IMR-90 (cell line): ENCODE data around the gene AZIN2. TPM values are rescaled to one million over a fixed set of nuclear protein-coding genes. Genes with fewer than 3 reads are reported as not detected.

ENCODE experiments used
- ATAC-seq: fragments of 200-7000 bp; cut with Tn5 transposase; 2 replicates; pipeline ENCODE4 v1.9.1; 2020; ENCODE audit warnings: low read depth, mild to moderate bottlenecking, moderate library complexity
- BruUV-seq: library from RNA; stranded (reverse); fragments of 400-500 nt; replicated peaks from 2 replicates; lab custom pipeline; 2021; lab: Mats Ljungman, UMichigan
- CTCF ChIA-PET: fragments of 300-600 bp; formaldehyde crosslinking; extraction: SDS; loops from one replicate; lab custom pipeline; 2021; ENCODE audit warnings: antibody characterized with exemption; lab: Yijun Ruan, JAX
- POLR2A ChIA-PET: fragments of 300-600 bp; sonication (Branson Sonifier 250); formaldehyde crosslinking; loops from one replicate; lab custom pipeline; 2022; ENCODE audit warnings: antibody characterized with exemption; ENCODE audit not compliant: unreplicated experiment; lab: Charles Lee
- DNase-seq: peaks from one replicate; pipeline ENCODE4 v3.0.0; 2013
- H2AFZ ChIP-seq: replicated peaks from 2 replicates; pipeline ENCODE3; 2013; ENCODE audit warnings: low read length, mild to moderate bottlenecking; ENCODE audit not compliant: poor library complexity
- H2AK5ac ChIP-seq: 2 replicates; pipeline ENCODE4 v1.6.1; 2013; ENCODE audit warnings: low read depth, low read length, inconsistent platforms
- H2AK9ac ChIP-seq: replicated peaks from 2 replicates; pipeline ENCODE3; 2013; ENCODE audit warnings: mild to moderate bottlenecking, low read depth, low read length, moderate library complexity; ENCODE audit not compliant: poor library complexity
- H2BK120ac ChIP-seq: 2 replicates; pipeline ENCODE4 v1.6.1; 2013; ENCODE audit warnings: low read depth, low read length, inconsistent platforms
- H2BK15ac ChIP-seq: 3 replicates; pipeline ENCODE4 v1.6.1; 2013; ENCODE audit warnings: low read depth, low read length, inconsistent platforms
- H2BK20ac ChIP-seq: 2 replicates; pipeline ENCODE4 v1.6.1; 2013; ENCODE audit warnings: low read depth, mild to moderate bottlenecking, inconsistent platforms, low read length, moderate library complexity
- H2BK5ac ChIP-seq: 2 replicates; pipeline ENCODE4 v1.6.1; 2013; ENCODE audit warnings: mild to moderate bottlenecking, low read depth, low read length, inconsistent platforms; ENCODE audit not compliant: poor library complexity, severe bottlenecking
- H3K14ac ChIP-seq: replicated peaks from 2 replicates; pipeline ENCODE4 v1.6.1; 2013; ENCODE audit warnings: low read depth, low read length, inconsistent platforms
- H3K18ac ChIP-seq: 2 replicates; pipeline ENCODE4 v1.6.1; 2013; ENCODE audit warnings: low read depth, low read length, control low read depth
- H3K23ac ChIP-seq: 2 replicates; pipeline ENCODE4 v1.6.1; 2013; ENCODE audit warnings: low read depth, low read length, inconsistent platforms
- H3K27ac ChIP-seq: 2 replicates; pipeline ENCODE4 v1.5.1; 2013; ENCODE audit warnings: mild to moderate bottlenecking, control low read depth, low read length; ENCODE audit not compliant: insufficient read depth
- H3K27me3 ChIP-seq: 2 replicates; pipeline ENCODE4 v1.6.1; 2013; ENCODE audit warnings: low read length; ENCODE audit not compliant: control insufficient read depth, insufficient read depth
- H3K36me3 ChIP-seq: 2 replicates; pipeline ENCODE4 v1.6.1; 2013; ENCODE audit warnings: low read length, mixed read lengths; ENCODE audit not compliant: control insufficient read depth, insufficient read depth
- H3K4ac ChIP-seq: 2 replicates; pipeline ENCODE4 v1.6.1; 2013; ENCODE audit warnings: low read depth, low read length, inconsistent platforms
- H3K4me1 ChIP-seq: 2 replicates; pipeline ENCODE4 v1.6.1; 2013; ENCODE audit warnings: low read length, mixed read lengths; ENCODE audit not compliant: control insufficient read depth, insufficient read depth
- H3K4me2 ChIP-seq: 2 replicates; pipeline ENCODE4 v1.6.1; 2013; ENCODE audit warnings: low read depth, mild to moderate bottlenecking, control low read depth, low read length, moderate library complexity
- H3K4me3 ChIP-seq: 2 replicates; pipeline ENCODE4 v1.5.1; 2013; ENCODE audit warnings: low read depth, mild to moderate bottlenecking, control low read depth, low read length, moderate library complexity; ENCODE audit not compliant: insufficient read depth
- H3K56ac ChIP-seq: 2 replicates; pipeline ENCODE4 v1.6.1; 2013; ENCODE audit warnings: low read length, inconsistent platforms; ENCODE audit not compliant: insufficient read depth; ENCODE audit errors: extremely low read depth
- H3K79me1 ChIP-seq, 2 experiments: 2 replicates each; pipeline ENCODE4 v1.6.1; 2013; ENCODE audit warnings: low read length in 2 of 2, inconsistent platforms in 1 of 2, low read depth in 1 of 2
- H3K9ac ChIP-seq: 2 replicates; pipeline ENCODE4 v1.6.1; 2013; ENCODE audit warnings: low read depth, low read length, control low read depth
- H3K9me1 ChIP-seq: 2 replicates; pipeline ENCODE4 v1.6.1; 2013; ENCODE audit warnings: low read length, inconsistent platforms; ENCODE audit not compliant: insufficient read depth
- H3K9me3 ChIP-seq: 2 replicates; pipeline ENCODE4 v1.6.1; 2013; ENCODE audit warnings: low read length; ENCODE audit not compliant: control insufficient read depth, insufficient read depth
- H4K20me1 ChIP-seq: 2 replicates; pipeline ENCODE4 v1.6.1; 2013; ENCODE audit warnings: low read length, inconsistent platforms; ENCODE audit not compliant: insufficient read depth
- H4K5ac ChIP-seq: 2 replicates; pipeline ENCODE4 v1.6.1; 2013; ENCODE audit warnings: mild to moderate bottlenecking, low read depth, low read length, control low read depth
- H4K8ac ChIP-seq, 2 experiments: 2 replicates each; pipeline ENCODE4 v1.6.1; 2013; ENCODE audit warnings: low read depth in 2 of 2, low read length in 2 of 2, control low read depth in 1 of 2, inconsistent platforms in 1 of 2
- H4K91ac ChIP-seq: 2 replicates; pipeline ENCODE4 v1.6.1; 2013; ENCODE audit warnings: low read depth, low read length, inconsistent platforms; ENCODE audit not compliant: insufficient read depth
- MAZ ChIP-seq: IDR thresholded peaks from 2 replicates; pipeline ENCODE4 v1.6.1; 2012; ENCODE audit warnings: low read depth, mild to moderate bottlenecking, low read length, improper control_type of control experiment, moderate library complexity, borderline replicate concordance
- NFE2L2 ChIP-seq: fragments of 150-350 bp; IDR thresholded peaks from 2 replicates; pipeline ENCODE4 v1.6.1; 2016; ENCODE audit warnings: low read depth, mild to moderate bottlenecking, low read length
- RCOR1 ChIP-seq: IDR thresholded peaks from 2 replicates; pipeline ENCODE4 v1.6.1; 2012; ENCODE audit warnings: mild to moderate bottlenecking, low read length, improper control_type of control experiment; ENCODE audit not compliant: insufficient replicate concordance
- WGBS, 2 experiments: methylation state at CpG; one replicate each; pipeline versions ENCODE4 v1.1.5 to v1.1.7; 2013; ENCODE audit warnings: missing lambda C conversion rate in 2 of 2; ENCODE audit not compliant: insufficient read length in 1 of 2; ENCODE audit errors: extremely low coverage in 2 of 2; 5-methylcytosine and 5-hydroxymethylcytosine counted together
- dilution Hi-C: fragments of 300-500 bp; cut with HindIII; formaldehyde crosslinking; loops from one replicate; pipeline ENCODE4 v1.14.3; 2018; ENCODE audit warnings: low sequenced_read_pairs; ENCODE audit not compliant: unreplicated experiment
- in situ Hi-C: fragments of 300-500 bp; cut with MboI; formaldehyde crosslinking; loops from 3 replicates; pipeline ENCODE4 v1.14.3; 2019; ENCODE audit warnings: low sequenced_read_pairs, inconsistent platforms, mixed read lengths
- intact Hi-C: fragments of 100-400 bp; cut with micrococcal nuclease; formaldehyde crosslinking; loops from 2 replicates; pipeline ENCODE4 v1.10.0; 2022
- polyA plus RNA-seq, 3 experiments: library from polyadenylated mRNA; depleted of rRNA; stranded (reverse); fragments of >200 nt; gene quantifications; 2 replicates each; pipeline ENCODE4 v1.2.3, GENCODE V29; 2012; ENCODE audit warnings: low replicate concordance in 1 of 3
- total RNA-seq: library from RNA; depleted of rRNA; stranded (reverse); fragments of >200 nt; gene quantifications from 2 replicates; pipeline ENCODE4 v1.2.3, GENCODE V29; 2012
- TF ChIP-seq, protein P1 (sequence below): conservative IDR thresholded peaks from 2 replicates; pipeline ENCODE4 v1.5.1; 2012; ENCODE audit warnings: mild to moderate bottlenecking, low read depth, low read length, improper control_type of control experiment
- TF ChIP-seq, protein P2 (sequence below): fragments of 150-350 bp; IDR thresholded peaks from 2 replicates; pipeline ENCODE4 v1.6.1; 2016; ENCODE audit warnings: low read depth, mild to moderate bottlenecking, low read length, moderate library complexity, borderline replicate concordance

AZIN2 gene
- total and polyA plus RNA-seq, 2 of the 4 experiments (the other 2 are of a cell fraction) = 4.7 to 8.9 TPM

DNA sequence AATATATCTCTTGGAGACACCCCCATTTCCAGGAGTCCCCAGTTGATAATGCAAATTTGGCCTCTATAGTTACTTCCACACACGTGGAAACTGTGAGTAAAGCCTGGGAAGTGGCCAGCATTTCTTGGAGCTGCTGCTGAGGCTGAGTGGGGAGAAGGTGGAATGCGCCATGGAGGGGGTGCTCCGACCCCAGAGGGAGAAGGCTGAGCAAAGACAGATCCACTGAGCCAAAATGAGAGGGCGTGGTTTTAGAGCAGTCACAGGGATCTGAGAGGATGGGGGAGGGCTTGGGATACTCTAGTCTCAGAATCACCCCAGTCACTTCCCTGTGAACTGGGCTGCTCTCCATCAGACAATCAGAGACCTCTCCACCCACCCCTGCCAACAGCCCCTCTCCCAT, 62.2 kb downstream of the AZIN2 start:
- peak overlapping the region; percentile 95 for H4K91ac ChIP-seq
- peak; percentile 48 for ATAC-seq
- H3K9me3 ChIP-seq = no peaks in the 10 kb centered on the region
- peaks cover 22% of the 10 kb centered on the region for H3K4me1 ChIP-seq
- peaks cover 21% of the 10 kb centered on the region for H3K36me3 ChIP-seq
- dilution Hi-C loops (no loop called here), in situ Hi-C loops (no loop called here), intact Hi-C loops (no loop called here)
- peak overlapping the region; percentile 97 for H2BK120ac ChIP-seq
- H3K79me1 ChIP-seq = peaks cover 3 to 28% of the 10 kb centered on the region in 2 experiments; a peak in 3 of 4 replicates
- peak overlapping the region; percentile 73 to 79 for H4K8ac ChIP-seq
- peak overlapping the region; percentile 92 for H3K14ac ChIP-seq
- H4K20me1 ChIP-seq = no peaks in the 10 kb centered on the region
- H3K23ac ChIP-seq = peak overlapping the region; percentile 92
- H3K27me3 ChIP-seq = no peaks in the 10 kb centered on the region
- H2AK9ac ChIP-seq = peak overlapping the region; percentile 88
- ChIA-PET CTCF (interaction anchor here (0.6 kb wide), 1 partner anchor 27 kb away, joined by 3 read pairs; no protein-coding TSS in a partner anchor), POLR2A (interaction anchor here (1.1 kb wide), 1 partner anchor 16 kb away, joined by 3 read pairs; no protein-coding TSS in a partner anchor)
- H2AK5ac ChIP-seq = peak overlapping the region; percentile 87
- peak overlapping the region; percentile 9; the same call in 1 of the 2 replicates for H3K9ac ChIP-seq
- TF ChIP-seq MAZ = peak; percentile 37; the same call in 1 of the 2 replicates
- no peak for TF ChIP-seq NFE2L2
- TF ChIP-seq, protein P1, sequence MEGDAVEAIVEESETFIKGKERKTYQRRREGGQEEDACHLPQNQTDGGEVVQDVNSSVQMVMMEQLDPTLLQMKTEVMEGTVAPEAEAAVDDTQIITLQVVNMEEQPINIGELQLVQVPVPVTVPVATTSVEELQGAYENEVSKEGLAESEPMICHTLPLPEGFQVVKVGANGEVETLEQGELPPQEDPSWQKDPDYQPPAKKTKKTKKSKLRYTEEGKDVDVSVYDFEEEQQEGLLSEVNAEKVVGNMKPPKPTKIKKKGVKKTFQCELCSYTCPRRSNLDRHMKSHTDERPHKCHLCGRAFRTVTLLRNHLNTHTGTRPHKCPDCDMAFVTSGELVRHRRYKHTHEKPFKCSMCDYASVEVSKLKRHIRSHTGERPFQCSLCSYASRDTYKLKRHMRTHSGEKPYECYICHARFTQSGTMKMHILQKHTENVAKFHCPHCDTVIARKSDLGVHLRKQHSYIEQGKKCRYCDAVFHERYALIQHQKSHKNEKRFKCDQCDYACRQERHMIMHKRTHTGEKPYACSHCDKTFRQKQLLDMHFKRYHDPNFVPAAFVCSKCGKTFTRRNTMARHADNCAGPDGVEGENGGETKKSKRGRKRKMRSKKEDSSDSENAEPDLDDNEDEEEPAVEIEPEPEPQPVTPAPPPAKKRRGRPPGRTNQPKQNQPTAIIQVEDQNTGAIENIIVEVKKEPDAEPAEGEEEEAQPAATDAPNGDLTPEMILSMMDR = no peak
- TF ChIP-seq, protein P2, sequence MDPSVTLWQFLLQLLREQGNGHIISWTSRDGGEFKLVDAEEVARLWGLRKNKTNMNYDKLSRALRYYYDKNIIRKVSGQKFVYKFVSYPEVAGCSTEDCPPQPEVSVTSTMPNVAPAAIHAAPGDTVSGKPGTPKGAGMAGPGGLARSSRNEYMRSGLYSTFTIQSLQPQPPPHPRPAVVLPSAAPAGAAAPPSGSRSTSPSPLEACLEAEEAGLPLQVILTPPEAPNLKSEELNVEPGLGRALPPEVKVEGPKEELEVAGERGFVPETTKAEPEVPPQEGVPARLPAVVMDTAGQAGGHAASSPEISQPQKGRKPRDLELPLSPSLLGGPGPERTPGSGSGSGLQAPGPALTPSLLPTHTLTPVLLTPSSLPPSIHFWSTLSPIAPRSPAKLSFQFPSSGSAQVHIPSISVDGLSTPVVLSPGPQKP = no peak
- no peak for TF ChIP-seq RCOR1
- H3K4ac ChIP-seq = peak overlapping the region; percentile 96
- H2BK5ac ChIP-seq = peak overlapping the region; percentile 93
- peak overlapping the region; percentile 83 for H3K27ac ChIP-seq
- no CpG with 5 or more reads among the region's 4 CpGs for WGBS, 2 experiments
- peak overlapping the region; percentile 82 for H3K56ac ChIP-seq
- H2AFZ ChIP-seq = peak overlapping the region; percentile 64
- no TSS peak for BruUV-seq
- H3K4me2 ChIP-seq = peak overlapping the region; percentile 44; the same call in 1 of the 2 replicates
- H3K4me3 ChIP-seq = no peak overlapping the region
- H3K18ac ChIP-seq = peak overlapping the region; percentile 40
- peak overlapping the region; percentile 74 for H4K5ac ChIP-seq
- peaks cover 37% of the 10 kb centered on the region for H3K9me1 ChIP-seq
- DNase-seq = peak; percentile 68
- H2BK15ac ChIP-seq = peak overlapping the region; percentile 79; the same call in 2 of the 3 replicates
- peak overlapping the region; percentile 93 for H2BK20ac ChIP-seq
